ENCODE data around the gene CROT. TPM values are rescaled to one million over a fixed set of nuclear protein-coding genes. Genes with fewer than 3 reads are reported as not detected.

Gene CROT
- total and polyA plus RNA-seq, 2 experiments from 2014 or later = 8.9 to 14.0 TPM

DNA sequence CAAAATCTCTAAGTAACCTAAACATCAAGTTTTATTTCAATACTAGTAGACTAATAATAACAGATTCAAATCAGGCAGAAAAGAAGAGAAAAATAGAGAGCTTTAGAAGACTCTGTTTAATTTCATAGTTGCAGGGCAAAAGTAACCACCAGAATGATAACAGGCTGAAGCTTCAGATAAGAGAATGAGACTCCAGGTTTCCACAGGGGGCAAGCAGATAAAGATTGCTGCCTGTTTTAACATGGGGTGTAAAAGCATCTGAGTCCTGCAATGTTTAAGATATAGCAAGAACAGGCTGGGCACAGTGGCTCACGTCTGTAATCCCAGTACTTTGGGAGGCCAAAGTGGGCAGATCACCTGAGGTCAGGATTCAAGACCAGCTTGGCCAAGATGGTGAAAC, 11.0 kb downstream of the CROT start (continued):
- TF ChIP-seq ZNF462 (CRISPR knock-in tag; IDR thresholded peaks at IDR 0.05) = no peak
- no peak for TF ChIP-seq STAT1 (IDR thresholded peaks at IDR 0.05; ENCODE audit: unreplicated experiment)
- TF ChIP-seq EZH2 (IDR thresholded peaks at IDR 0.05; ENCODE audit: low read depth, unreplicated experiment) = no peak
- no peak for TF ChIP-seq POLR2AphosphoS5 (IDR thresholded peaks at IDR 0.05; ENCODE audit: low read depth)
- TF ChIP-seq REST (IDR thresholded peaks at IDR 0.05; ENCODE audit: unreplicated experiment) = no peak
- no peak for TF ChIP-seq JUNB (IDR thresholded peaks at IDR 0.05; ENCODE audit: unreplicated experiment)
- no peak for TF ChIP-seq ETS1 (IDR thresholded peaks at IDR 0.05)

Measured in GM23338 (cell line).